HG02852 (cell line): ENCODE measurements around the gene CLCN6.

Source experiments
- ATAC-seq: cut with Tn5 transposase; IDR thresholded peaks from one replicate; pipeline ENCODE4 v1.9.1; 2021; ENCODE audit warnings: mild to moderate bottlenecking, moderate library complexity; ENCODE audit not compliant: unreplicated experiment

Gene CLCN6

GRCh38 chr1:11823366-11824137 is 17.6 kb downstream of the CLCN6 start:
- ATAC-seq, result no peak

- ATAC-seq, result no peak
Observed at GRCh38 chr1:11825131-11825530, 19.1 kb downstream of the CLCN6 start.

GRCh38 chr1:11826946-11827345 is 21.0 kb downstream of the CLCN6 start:
- no peak for ATAC-seq

GRCh38 chr1:11828511-11828910 is 22.5 kb downstream of the CLCN6 start:
- ATAC-seq, result no peak

- ATAC-seq, result no peak
Observed at GRCh38 chr1:11831945-11832725, 26.1 kb downstream of the CLCN6 start.

GRCh38 chr1:11833497-11833896 is 27.5 kb downstream of the CLCN6 start:
- no peak for ATAC-seq

GRCh38 chr1:11833900-11834299 is 27.9 kb downstream of the CLCN6 start:
- ATAC-seq, result no peak

GRCh38 chr1:11835441-11836225 is 29.6 kb downstream of the CLCN6 start:
- no peak for ATAC-seq

- no peak for ATAC-seq
Observed at GRCh38 chr1:11836955-11837766, 31.2 kb downstream of the CLCN6 start.

GRCh38 chr1:11837767-11838348 is 31.9 kb downstream of the CLCN6 start:
- no peak for ATAC-seq

- ATAC-seq, result no peak
Observed at GRCh38 chr1:11838349-11839272, 32.6 kb downstream of the CLCN6 start.

GRCh38 chr1:11839727-11840705 is 34.0 kb downstream of the CLCN6 start:
- no peak for ATAC-seq

GRCh38 chr1:11841245-11842153 is 35.5 kb downstream of the CLCN6 start:
- ATAC-seq, result no peak

- no peak for ATAC-seq
Observed at GRCh38 chr1:11842154-11843041, 36.4 kb downstream of the CLCN6 start.

GRCh38 chr1:11845641-11846335 is 39.8 kb downstream of the CLCN6 start:
- no peak for ATAC-seq
